ENCODE data around the gene CHURC1. TPM values are rescaled to one million over a fixed set of nuclear protein-coding genes. Genes with fewer than 3 reads are reported as not detected.

CHURC1 gene
- total RNA-seq, 4 donors from 2014 or later: 35.1 to 121 (median 62.4) TPM

DNA sequence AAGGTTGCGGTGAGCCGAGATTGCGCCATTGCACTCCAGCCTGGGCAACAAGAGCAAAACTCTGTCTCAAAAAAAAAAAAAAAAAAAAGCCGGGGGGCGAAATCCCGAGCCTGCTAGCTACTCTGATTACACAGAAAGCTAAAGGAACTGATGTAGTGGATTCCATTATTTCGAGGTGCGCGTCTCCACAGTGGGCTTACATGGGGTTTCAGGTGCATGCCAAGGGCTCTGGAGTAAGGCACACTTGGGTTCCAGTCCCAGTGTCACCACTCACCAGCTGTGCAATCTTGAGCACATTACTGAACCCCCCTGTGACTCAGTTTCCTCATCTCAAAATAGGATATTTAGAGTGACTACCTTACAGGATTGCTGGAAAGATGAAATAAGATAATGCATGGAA, 59.6 kb downstream of the CHURC1 start:
- no peak for DNase-seq
- H3K36me3 ChIP-seq: no peaks in the 10 kb centered on the region
- no peaks in the 10 kb centered on the region for H3K27me3 ChIP-seq
- TF ChIP-seq CTCF (IDR thresholded peaks at IDR 0.05) (no peak), POLR2A (IDR thresholded peaks at IDR 0.05) (no peak)
- no peaks in the 10 kb centered on the region for H3K9me3 ChIP-seq
- intact Hi-C loops (cut with DNase I; ENCODE audit: low total_unique reads): no loop called here
- H3K4me3 ChIP-seq: no peak overlapping the region
- H3K27ac ChIP-seq: no peak overlapping the region
- H3K4me1 ChIP-seq: peaks cover 0 to 5% of the 10 kb centered on the region in 2 donors

DNA sequence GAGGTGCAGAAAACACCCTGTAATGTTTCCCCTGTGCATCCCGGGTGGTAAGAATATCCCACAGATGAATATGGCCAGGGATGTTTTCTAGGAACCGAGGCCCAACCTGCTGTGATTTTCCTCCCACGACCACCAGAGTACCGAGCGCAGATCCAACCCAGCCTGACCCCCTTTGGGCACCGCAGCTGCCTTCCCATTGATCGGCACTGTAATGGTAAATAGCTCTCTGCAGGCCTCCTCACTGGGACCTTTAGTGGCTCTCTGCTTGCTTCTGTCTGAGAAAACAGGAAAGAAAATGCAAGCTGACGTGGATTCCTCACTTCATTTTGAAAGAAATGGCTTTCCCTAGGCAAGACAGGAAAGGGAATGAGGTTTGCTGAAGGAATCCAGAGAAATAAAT, 60.3 kb downstream of the CHURC1 start:
- Histone ChIP-seq H3K27ac (no peak overlapping the region), H3K4me3 (no peak overlapping the region), H3K36me3 (no peaks in the 10 kb centered on the region), H3K9me3 (no peaks in the 10 kb centered on the region), H3K4me1 (peaks cover 0 to 5% of the 10 kb centered on the region in 2 donors), H3K27me3 (no peaks in the 10 kb centered on the region)
- intact Hi-C loops (cut with DNase I; ENCODE audit: low total_unique reads): no loop called here
- DNase-seq: no peak
- TF ChIP-seq CTCF (IDR thresholded peaks at IDR 0.05) (no peak), POLR2A (IDR thresholded peaks at IDR 0.05) (no peak)

DNA sequence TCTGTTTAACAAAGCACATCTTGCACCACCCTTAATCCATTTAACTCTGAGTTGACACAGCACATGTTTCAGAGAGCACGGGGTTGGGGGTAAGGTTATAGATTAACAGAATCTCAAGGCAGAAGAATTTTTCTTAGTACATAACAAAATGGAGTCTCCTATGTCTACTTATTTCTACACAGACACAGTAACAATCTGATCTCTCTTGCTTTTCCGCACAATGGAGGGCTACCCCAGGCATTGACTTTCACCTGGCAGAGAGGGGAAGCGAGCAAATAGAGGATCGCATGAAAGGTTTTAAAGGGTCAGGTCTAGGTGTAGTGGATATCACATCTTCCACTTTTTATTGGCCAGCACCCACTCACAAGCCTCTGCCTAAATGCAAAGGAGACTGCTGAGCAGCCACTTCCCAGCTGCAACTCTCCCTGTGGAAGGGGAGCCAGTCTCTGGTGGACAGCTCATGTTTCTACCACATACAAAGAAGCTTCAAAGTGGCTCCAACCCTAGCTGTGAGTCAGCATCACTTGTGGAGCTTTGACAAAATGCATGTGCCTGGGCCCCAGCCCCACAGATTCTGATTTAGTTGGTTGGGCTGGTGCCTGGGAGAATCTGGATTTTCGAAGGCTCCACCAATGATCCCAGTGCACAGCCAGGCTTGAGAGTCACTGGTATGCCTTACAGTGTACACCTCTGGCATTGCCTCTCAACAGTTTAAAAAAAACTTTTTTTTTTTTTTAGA, 65.2 kb downstream of the CHURC1 start:
- no peak overlapping the region for H3K4me3 ChIP-seq
- no peaks in the 10 kb centered on the region for H3K27me3 ChIP-seq
- no peak for DNase-seq
- intact Hi-C loops (cut with DNase I; ENCODE audit: low total_unique reads): no loop called here
- no peaks in the 10 kb centered on the region for H3K4me1 ChIP-seq
- H3K36me3 ChIP-seq: no peaks in the 10 kb centered on the region
- H3K9me3 ChIP-seq: no peaks in the 10 kb centered on the region
- H3K27ac ChIP-seq: no peak overlapping the region
- no peak for TF ChIP-seq CTCF (IDR thresholded peaks at IDR 0.05)
- TF ChIP-seq POLR2A (IDR thresholded peaks at IDR 0.05): no peak

DNA sequence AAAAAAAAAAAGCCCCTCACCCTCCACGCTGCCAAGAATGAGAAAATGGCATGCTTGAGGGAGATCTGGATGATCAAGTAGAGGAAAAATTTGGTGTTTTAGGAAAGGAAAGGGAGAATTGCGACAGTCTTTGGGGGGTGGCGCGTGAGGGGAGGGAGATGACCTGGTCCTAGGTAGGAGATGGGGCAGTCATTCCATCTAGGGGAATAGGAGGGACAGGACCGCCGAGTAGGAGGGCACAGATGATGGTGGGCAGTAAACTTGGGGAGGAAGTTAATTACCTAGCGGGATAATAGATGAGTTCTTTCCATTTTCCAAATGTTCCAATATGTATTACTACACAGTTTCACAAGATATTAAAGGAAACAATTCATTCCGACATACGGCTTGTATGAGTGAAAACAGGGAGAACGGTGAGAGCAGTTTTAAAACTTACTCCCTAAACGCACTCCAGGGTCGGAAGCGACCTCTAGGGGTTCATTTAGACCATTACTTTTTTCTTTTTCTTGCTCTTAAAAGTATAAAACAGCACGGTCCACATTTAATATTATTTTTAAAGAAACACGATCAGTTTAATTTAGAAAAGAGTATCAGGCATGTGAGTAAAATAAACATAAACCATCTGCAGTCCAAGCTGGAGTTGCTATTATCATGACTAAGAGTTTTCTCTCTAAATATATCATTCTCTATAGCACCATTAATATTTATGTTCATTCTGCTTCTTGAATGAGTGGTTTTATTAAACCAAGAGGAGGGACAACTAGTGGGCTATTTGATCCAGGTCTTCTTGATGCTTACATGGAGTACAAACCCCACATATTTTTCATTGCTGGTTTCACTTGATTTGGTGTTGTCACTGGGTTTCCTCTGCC, 69.4 kb downstream of the CHURC1 start:
- Histone ChIP-seq H3K4me1 (no peaks in the 10 kb centered on the region), H3K27me3 (no peaks in the 10 kb centered on the region), H3K27ac (peak overlapping the region in 1 of 2 donors; percentile 43), H3K36me3 (no peaks in the 10 kb centered on the region), H3K4me3 (no peak overlapping the region), H3K9me3 (no peaks in the 10 kb centered on the region)
- DNase-seq: no peak
- intact Hi-C loops (cut with DNase I; ENCODE audit: low total_unique reads): no loop called here
- TF ChIP-seq CTCF (IDR thresholded peaks at IDR 0.05) (peak; percentile 50 to 83 (median 68)), POLR2A (IDR thresholded peaks at IDR 0.05) (no peak)

Small RNA genes lying within 50 kb of the gene (small RNA-seq; reads per million reads assigned to genes)
- not detected for gene RPPH1-2P

Other genes starting within 250 kb of the CHURC1 start
- 100 to 1,000 TPM in 1 of 4 donors, 10 to 100 TPM in 3; 40.5 to 178 (median 59.7) TPM for gene PLEKHG3, start 210.0 kb upstream of the CHURC1 start, total RNA-seq
- 1 to 10 TPM in 3 of 4 donors, not detected in 1; 1.0 to 5.4 (median 4.6) TPM for gene SPTB, start 34.5 kb upstream of the CHURC1 start, total RNA-seq
- gene GPX2, start 28.3 kb downstream of the CHURC1 start, total RNA-seq: under 1 TPM in 1 of 4 donors, not detected in 3; 0.29 TPM
- 1 to 10 TPM in 3 of 4 donors, not detected in 1; 1.0 to 3.8 (median 3.4) TPM for gene RAB15, start 57.9 kb downstream of the CHURC1 start, total RNA-seq
- gene FNTB, start 72.4 kb downstream of the CHURC1 start, total RNA-seq: 10 to 100 TPM in 3 of 4 donors, 1 to 10 TPM in 1; 7.4 to 29.7 (median 20.4) TPM
- 100 to 1,000 TPM in 1 of 4 donors, 10 to 100 TPM in 3; 32.6 to 153 (median 68.4) TPM for gene MAX, start 188.1 kb downstream of the CHURC1 start, total RNA-seq

All from uterus (tissue), 4 donors.